GM23338 (cell line): ENCODE measurements around the gene AGER. TPM values are rescaled to one million over a fixed set of nuclear protein-coding genes. Genes with fewer than 3 reads are reported as not detected.
A peak's percentile ranks its signal among the peaks of the same experiment; 100 is the strongest.

Experiments
- ATAC-seq: fragments of 200-7000 bp; cut with Tn5 transposase; 3 replicates; pipeline ENCODE4 v1.9.1; 2020
- DNase-seq: peaks from one replicate; pipeline ENCODE4 v3.0.0-alpha.2; 2015; ENCODE audit warnings: low spot score
- H2AFZ ChIP-seq: fragments of 200-600 bp; sonication (generic); 2 replicates; pipeline ENCODE4 v1.8.0; 2016; ENCODE audit warnings: antibody characterized with exemption, mild to moderate bottlenecking, moderate library complexity
- H3F3A ChIP-seq: fragments of 200-600 bp; sonication (generic); replicated peaks from 2 replicates; pipeline ENCODE4 v1.8.0; 2017; ENCODE audit warnings: antibody characterized with exemption, mixed run types, low read depth
- H3K27ac ChIP-seq: fragments of 200-600 bp; sonication (generic); 2 replicates; pipeline ENCODE4 v1.6.1; 2016; ENCODE audit warnings: low read depth
- H3K27me3 ChIP-seq: fragments of 200-600 bp; sonication (generic); 2 replicates; pipeline ENCODE4 v1.8.0; 2016; ENCODE audit warnings: mild to moderate bottlenecking, mixed run types, moderate library complexity; ENCODE audit not compliant: insufficient read depth
- H3K36me3 ChIP-seq: fragments of 200-600 bp; sonication (generic); 2 replicates; pipeline ENCODE4 v1.8.0; 2016; ENCODE audit warnings: mild to moderate bottlenecking; ENCODE audit not compliant: insufficient read depth
- H3K4me1 ChIP-seq: fragments of 200-600 bp; sonication (generic); 2 replicates; pipeline ENCODE4 v1.8.0; 2016; ENCODE audit warnings: mild to moderate bottlenecking, moderate library complexity; ENCODE audit not compliant: insufficient read depth
- H3K4me2 ChIP-seq: fragments of 200-600 bp; sonication (generic); 2 replicates; pipeline ENCODE4 v1.7.1; 2017; ENCODE audit warnings: mixed run types
- H3K4me3 ChIP-seq: fragments of 200-600 bp; sonication (generic); 2 replicates; pipeline ENCODE4 v1.6.1; 2016; ENCODE audit warnings: mixed run types
- H3K79me2 ChIP-seq: fragments of 200-600 bp; sonication (generic); replicated peaks from 2 replicates; pipeline ENCODE4 v1.8.0; 2017; ENCODE audit warnings: mild to moderate bottlenecking; ENCODE audit not compliant: insufficient read depth
- H3K9me2 ChIP-seq: fragments of 200-600 bp; sonication (generic); 2 replicates; pipeline ENCODE4 v1.8.0; 2017; ENCODE audit not compliant: insufficient read depth
- H4K20me1 ChIP-seq: fragments of 200-600 bp; sonication (generic); replicated peaks from 2 replicates; pipeline ENCODE4 v1.8.0; 2017; ENCODE audit warnings: mild to moderate bottlenecking; ENCODE audit not compliant: insufficient read depth
- H3K27ac Mint-ChIP-seq: 2 replicates; pipeline ENCODE4 v1.8.0; 2020; ENCODE audit warnings: inconsistent platforms, mild to moderate bottlenecking, moderate library complexity, mixed read lengths
- H3K27me3 Mint-ChIP-seq: 3 replicates; pipeline ENCODE4 v1.8.0; 2022; ENCODE audit warnings: low read depth, mild to moderate bottlenecking, moderate library complexity, mixed read lengths, inconsistent platforms; ENCODE audit not compliant: insufficient read depth, poor library complexity
- H3K36me3 Mint-ChIP-seq: 3 replicates; pipeline ENCODE4 v1.8.0; 2021; ENCODE audit warnings: low read depth, mild to moderate bottlenecking, inconsistent platforms, moderate library complexity, mixed read lengths
- H3K4me1 Mint-ChIP-seq: 3 replicates; pipeline ENCODE4 v1.8.0; 2020; ENCODE audit warnings: mild to moderate bottlenecking, inconsistent platforms, mixed read lengths
- H3K4me3 Mint-ChIP-seq: 3 replicates; pipeline ENCODE4 v1.8.0; 2021; ENCODE audit warnings: moderate library complexity, mild to moderate bottlenecking, inconsistent platforms, mixed read lengths
- H3K9me3 Mint-ChIP-seq: 3 replicates; pipeline ENCODE4 v1.8.0; 2020; ENCODE audit warnings: moderate library complexity, mild to moderate bottlenecking, inconsistent platforms, mixed read lengths
- CREB1 ChIP-seq: fragments of 250-450 bp; sonication (Bioruptor Pico); IDR thresholded peaks from 2 replicates; pipeline ENCODE4 v1.5.0; 2020; ENCODE audit warnings: low read depth, mild to moderate bottlenecking, moderate library complexity
- EZH2 ChIP-seq: fragments of 200-600 bp; sonication (generic); IDR thresholded peaks from one replicate; pipeline ENCODE4 v1.8.0; 2017; ENCODE audit warnings: antibody characterized with exemption, mild to moderate bottlenecking, low read depth; ENCODE audit not compliant: unreplicated experiment
- EZH2phosphoT487 ChIP-seq: fragments of 200-600 bp; sonication (generic); IDR thresholded peaks from one replicate; pipeline ENCODE4 v1.8.1; 2018; ENCODE audit warnings: antibody characterized with exemption; ENCODE audit not compliant: unreplicated experiment
- JUNB ChIP-seq: IDR thresholded peaks from one replicate; pipeline ENCODE4 v1.6.1; 2016; ENCODE audit warnings: antibody characterized with exemption; ENCODE audit not compliant: unreplicated experiment
- NANOG ChIP-seq: IDR thresholded peaks from 2 replicates; pipeline ENCODE4 v1.6.1; 2016; ENCODE audit warnings: antibody characterized with exemption, borderline replicate concordance
- POLR2AphosphoS5 ChIP-seq: IDR thresholded peaks from 2 replicates; pipeline ENCODE4 v1.6.1; 2016; ENCODE audit warnings: antibody characterized with exemption, low read depth
- STAT1 ChIP-seq: IDR thresholded peaks from one replicate; pipeline ENCODE4 v1.6.1; 2016; ENCODE audit warnings: antibody characterized with exemption; ENCODE audit not compliant: unreplicated experiment
- ZNF114 ChIP-seq: fragments of 250-450 bp; sonication (Bioruptor Pico); IDR thresholded peaks from 2 replicates; pipeline ENCODE4 v1.5.0; 2020; ENCODE audit warnings: mild to moderate bottlenecking, moderate library complexity
- ZNF331 ChIP-seq: fragments of 250-450 bp; sonication (Bioruptor Pico); IDR thresholded peaks from 2 replicates; pipeline ENCODE4 v1.5.0; 2020; ENCODE audit warnings: low read depth, mild to moderate bottlenecking, moderate library complexity
- polyA plus RNA-seq: library from polyadenylated mRNA; unstranded; fragments of >200 nt; fragmentation: Nextera tagmentation; extraction: Ambion mirVana; gene quantifications from 2 replicates; pipeline ENCODE4 v1.2.1, GENCODE V29; 2016
- total RNA-seq: library from RNA; depleted of rRNA; stranded (reverse); fragments of >200 nt; shearing (Covaris generic); gene quantifications from 2 replicates; pipeline ENCODE4 v1.2.3, GENCODE V29; 2014
- TF ChIP-seq, protein P1 (sequence below): IDR thresholded peaks from 2 replicates; pipeline ENCODE4 v1.6.1; 2016; ENCODE audit warnings: antibody characterized with exemption
- TF ChIP-seq, protein P2 (sequence below), 2 experiments: fragments of 200-600 bp in 1 of 2; sonication (generic) in 1 of 2; conservative IDR thresholded peaks; 2 replicates each; pipeline versions ENCODE4 v1.5.1 to v1.6.1; 2016 to 2017; ENCODE audit warnings: antibody characterized with exemption in 2 of 2, low read depth in 2 of 2, mild to moderate bottlenecking in 2 of 2, moderate library complexity in 1 of 2
- TF ChIP-seq, protein P3 (sequence below): IDR thresholded peaks from one replicate; pipeline ENCODE4 v1.6.1; 2018; ENCODE audit warnings: antibody characterized with exemption; ENCODE audit not compliant: unreplicated experiment
- TF ChIP-seq, protein P4 (sequence below): fragments of 250-450 bp; sonication (Bioruptor Pico); IDR thresholded peaks from 2 replicates; pipeline ENCODE4 v1.5.0; 2020; ENCODE audit warnings: mild to moderate bottlenecking, moderate library complexity

The AGER gene
- total and polyA plus RNA-seq, 2 experiments from 2014 or later = 2.3 to 3.4 TPM

DNA sequence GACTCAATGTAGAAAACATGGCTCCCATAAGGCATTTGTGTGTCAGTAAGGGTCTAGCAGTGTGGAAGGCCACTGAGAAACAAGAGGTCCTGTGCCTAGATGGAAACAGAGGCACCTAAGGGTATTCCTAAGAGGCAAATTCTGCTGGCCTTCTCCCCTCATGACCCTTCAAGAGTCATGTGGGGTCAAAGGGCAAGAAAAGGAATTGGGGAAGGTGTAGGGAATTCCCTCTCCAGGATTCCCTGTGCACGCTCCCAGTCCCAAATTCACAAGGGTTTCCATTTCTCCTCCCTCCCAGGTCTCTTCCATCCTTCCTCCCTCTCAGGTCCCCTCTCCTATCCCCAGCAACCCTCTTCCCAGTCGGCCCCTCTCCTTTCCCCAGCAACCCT is 8.7 kb downstream of the AGER start:
- Histone ChIP-seq H3K4me3 (peak overlapping the region; percentile 79), H2AFZ (no peak overlapping the region), H3K4me2 (peak overlapping the region; percentile 85), H3F3A (0 out of 2 replicates have a peak, but pooled peaks cover 7% of the 10 kb centered on the region), H3K79me2 (peaks cover 54% of the 10 kb centered on the region), H3K27me3 (no peaks in the 10 kb centered on the region), H3K9me2 (no peaks in the 10 kb centered on the region), H3K4me1 (peaks cover 22% of the 10 kb centered on the region), H3K36me3 (no peaks in the 10 kb centered on the region), H3K27ac (0 out of 2 replicates have a peak overlapping the region, but pooled peaks have one; percentile 45), H4K20me1 (peaks cover 14% of the 10 kb centered on the region; the same call in 1 of the 2 replicates)
- ATAC-seq (no peak), DNase-seq (peak; percentile 30)
- H3K9me3 Mint-ChIP-seq = no peaks in the 10 kb centered on the region
- H3K27ac Mint-ChIP-seq = peak overlapping the region; percentile 56; the same call in 1 of the 2 replicates
- H3K36me3 Mint-ChIP-seq = peaks cover 31% of the 10 kb centered on the region
- peaks cover 22% of the 10 kb centered on the region for H3K27me3 Mint-ChIP-seq
- TF ChIP-seq ZNF114 (CRISPR knock-in tag) (no peak), STAT1 (no peak), CREB1 (CRISPR knock-in tag) (no peak), ZNF331 (CRISPR knock-in tag) (no peak), NANOG (no peak), POLR2AphosphoS5 (no peak), EZH2 (no peak), EZH2phosphoT487 (no peak), JUNB (no peak)
- TF ChIP-seq, protein P1, sequence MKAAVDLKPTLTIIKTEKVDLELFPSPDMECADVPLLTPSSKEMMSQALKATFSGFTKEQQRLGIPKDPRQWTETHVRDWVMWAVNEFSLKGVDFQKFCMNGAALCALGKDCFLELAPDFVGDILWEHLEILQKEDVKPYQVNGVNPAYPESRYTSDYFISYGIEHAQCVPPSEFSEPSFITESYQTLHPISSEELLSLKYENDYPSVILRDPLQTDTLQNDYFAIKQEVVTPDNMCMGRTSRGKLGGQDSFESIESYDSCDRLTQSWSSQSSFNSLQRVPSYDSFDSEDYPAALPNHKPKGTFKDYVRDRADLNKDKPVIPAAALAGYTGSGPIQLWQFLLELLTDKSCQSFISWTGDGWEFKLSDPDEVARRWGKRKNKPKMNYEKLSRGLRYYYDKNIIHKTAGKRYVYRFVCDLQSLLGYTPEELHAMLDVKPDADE = no peak
- TF ChIP-seq, protein P2, sequence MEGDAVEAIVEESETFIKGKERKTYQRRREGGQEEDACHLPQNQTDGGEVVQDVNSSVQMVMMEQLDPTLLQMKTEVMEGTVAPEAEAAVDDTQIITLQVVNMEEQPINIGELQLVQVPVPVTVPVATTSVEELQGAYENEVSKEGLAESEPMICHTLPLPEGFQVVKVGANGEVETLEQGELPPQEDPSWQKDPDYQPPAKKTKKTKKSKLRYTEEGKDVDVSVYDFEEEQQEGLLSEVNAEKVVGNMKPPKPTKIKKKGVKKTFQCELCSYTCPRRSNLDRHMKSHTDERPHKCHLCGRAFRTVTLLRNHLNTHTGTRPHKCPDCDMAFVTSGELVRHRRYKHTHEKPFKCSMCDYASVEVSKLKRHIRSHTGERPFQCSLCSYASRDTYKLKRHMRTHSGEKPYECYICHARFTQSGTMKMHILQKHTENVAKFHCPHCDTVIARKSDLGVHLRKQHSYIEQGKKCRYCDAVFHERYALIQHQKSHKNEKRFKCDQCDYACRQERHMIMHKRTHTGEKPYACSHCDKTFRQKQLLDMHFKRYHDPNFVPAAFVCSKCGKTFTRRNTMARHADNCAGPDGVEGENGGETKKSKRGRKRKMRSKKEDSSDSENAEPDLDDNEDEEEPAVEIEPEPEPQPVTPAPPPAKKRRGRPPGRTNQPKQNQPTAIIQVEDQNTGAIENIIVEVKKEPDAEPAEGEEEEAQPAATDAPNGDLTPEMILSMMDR (conservative IDR thresholded peaks at IDR 0.05; ENCODE audit: low read depth in 2 of 2) = no peak
- TF ChIP-seq, protein P3, sequence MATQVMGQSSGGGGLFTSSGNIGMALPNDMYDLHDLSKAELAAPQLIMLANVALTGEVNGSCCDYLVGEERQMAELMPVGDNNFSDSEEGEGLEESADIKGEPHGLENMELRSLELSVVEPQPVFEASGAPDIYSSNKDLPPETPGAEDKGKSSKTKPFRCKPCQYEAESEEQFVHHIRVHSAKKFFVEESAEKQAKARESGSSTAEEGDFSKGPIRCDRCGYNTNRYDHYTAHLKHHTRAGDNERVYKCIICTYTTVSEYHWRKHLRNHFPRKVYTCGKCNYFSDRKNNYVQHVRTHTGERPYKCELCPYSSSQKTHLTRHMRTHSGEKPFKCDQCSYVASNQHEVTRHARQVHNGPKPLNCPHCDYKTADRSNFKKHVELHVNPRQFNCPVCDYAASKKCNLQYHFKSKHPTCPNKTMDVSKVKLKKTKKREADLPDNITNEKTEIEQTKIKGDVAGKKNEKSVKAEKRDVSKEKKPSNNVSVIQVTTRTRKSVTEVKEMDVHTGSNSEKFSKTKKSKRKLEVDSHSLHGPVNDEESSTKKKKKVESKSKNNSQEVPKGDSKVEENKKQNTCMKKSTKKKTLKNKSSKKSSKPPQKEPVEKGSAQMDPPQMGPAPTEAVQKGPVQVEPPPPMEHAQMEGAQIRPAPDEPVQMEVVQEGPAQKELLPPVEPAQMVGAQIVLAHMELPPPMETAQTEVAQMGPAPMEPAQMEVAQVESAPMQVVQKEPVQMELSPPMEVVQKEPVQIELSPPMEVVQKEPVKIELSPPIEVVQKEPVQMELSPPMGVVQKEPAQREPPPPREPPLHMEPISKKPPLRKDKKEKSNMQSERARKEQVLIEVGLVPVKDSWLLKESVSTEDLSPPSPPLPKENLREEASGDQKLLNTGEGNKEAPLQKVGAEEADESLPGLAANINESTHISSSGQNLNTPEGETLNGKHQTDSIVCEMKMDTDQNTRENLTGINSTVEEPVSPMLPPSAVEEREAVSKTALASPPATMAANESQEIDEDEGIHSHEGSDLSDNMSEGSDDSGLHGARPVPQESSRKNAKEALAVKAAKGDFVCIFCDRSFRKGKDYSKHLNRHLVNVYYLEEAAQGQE = no peak
- TF ChIP-seq, protein P4, sequence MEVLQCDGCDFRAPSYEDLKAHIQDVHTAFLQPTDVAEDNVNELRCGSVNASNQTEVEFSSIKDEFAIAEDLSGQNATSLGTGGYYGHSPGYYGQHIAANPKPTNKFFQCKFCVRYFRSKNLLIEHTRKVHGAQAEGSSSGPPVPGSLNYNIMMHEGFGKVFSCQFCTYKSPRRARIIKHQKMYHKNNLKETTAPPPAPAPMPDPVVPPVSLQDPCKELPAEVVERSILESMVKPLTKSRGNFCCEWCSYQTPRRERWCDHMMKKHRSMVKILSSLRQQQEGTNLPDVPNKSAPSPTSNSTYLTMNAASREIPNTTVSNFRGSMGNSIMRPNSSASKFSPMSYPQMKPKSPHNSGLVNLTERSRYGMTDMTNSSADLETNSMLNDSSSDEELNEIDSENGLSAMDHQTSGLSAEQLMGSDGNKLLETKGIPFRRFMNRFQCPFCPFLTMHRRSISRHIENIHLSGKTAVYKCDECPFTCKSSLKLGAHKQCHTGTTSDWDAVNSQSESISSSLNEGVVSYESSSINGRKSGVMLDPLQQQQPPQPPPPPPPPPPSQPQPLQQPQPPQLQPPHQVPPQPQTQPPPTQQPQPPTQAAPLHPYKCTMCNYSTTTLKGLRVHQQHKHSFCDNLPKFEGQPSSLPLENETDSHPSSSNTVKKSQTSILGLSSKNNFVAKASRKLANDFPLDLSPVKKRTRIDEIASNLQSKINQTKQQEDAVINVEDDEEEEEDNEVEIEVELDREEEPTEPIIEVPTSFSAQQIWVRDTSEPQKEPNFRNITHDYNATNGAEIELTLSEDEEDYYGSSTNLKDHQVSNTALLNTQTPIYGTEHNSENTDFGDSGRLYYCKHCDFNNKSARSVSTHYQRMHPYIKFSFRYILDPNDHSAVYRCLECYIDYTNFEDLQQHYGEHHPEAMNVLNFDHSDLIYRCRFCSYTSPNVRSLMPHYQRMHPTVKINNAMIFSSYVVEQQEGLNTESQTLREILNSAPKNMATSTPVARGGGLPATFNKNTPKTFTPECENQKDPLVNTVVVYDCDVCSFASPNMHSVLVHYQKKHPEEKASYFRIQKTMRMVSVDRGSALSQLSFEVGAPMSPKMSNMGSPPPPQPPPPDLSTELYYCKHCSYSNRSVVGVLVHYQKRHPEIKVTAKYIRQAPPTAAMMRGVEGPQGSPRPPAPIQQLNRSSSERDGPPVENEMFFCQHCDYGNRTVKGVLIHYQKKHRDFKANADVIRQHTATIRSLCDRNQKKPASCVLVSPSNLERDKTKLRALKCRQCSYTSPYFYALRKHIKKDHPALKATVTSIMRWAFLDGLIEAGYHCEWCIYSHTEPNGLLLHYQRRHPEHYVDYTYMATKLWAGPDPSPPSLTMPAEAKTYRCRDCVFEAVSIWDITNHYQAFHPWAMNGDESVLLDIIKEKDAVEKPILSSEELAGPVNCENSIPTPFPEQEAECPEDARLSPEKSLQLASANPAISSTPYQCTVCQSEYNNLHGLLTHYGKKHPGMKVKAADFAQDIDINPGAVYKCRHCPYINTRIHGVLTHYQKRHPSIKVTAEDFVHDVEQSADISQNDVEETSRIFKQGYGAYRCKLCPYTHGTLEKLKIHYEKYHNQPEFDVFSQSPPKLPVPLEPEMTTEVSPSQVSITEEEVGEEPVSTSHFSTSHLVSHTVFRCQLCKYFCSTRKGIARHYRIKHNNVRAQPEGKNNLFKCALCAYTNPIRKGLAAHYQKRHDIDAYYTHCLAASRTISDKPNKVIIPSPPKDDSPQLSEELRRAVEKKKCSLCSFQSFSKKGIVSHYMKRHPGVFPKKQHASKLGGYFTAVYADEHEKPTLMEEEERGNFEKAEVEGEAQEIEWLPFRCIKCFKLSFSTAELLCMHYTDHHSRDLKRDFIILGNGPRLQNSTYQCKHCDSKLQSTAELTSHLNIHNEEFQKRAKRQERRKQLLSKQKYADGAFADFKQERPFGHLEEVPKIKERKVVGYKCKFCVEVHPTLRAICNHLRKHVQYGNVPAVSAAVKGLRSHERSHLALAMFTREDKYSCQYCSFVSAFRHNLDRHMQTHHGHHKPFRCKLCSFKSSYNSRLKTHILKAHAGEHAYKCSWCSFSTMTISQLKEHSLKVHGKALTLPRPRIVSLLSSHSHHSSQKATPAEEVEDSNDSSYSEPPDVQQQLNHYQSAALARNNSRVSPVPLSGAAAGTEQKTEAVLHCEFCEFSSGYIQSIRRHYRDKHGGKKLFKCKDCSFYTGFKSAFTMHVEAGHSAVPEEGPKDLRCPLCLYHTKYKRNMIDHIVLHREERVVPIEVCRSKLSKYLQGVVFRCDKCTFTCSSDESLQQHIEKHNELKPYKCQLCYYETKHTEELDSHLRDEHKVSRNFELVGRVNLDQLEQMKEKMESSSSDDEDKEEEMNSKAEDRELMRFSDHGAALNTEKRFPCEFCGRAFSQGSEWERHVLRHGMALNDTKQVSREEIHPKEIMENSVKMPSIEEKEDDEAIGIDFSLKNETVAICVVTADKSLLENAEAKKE (CRISPR knock-in tag) = no peak
- peak overlapping the region; percentile 79 for H3K4me3 Mint-ChIP-seq
- peaks cover 43% of the 10 kb centered on the region for H3K4me1 Mint-ChIP-seq
